Endothelial cell of umbilical vein (primary cell): ENCODE data around the gene SLC25A2. TPM values are rescaled to one million over a fixed set of nuclear protein-coding genes. Genes with fewer than 3 reads are reported as not detected.
A peak's percentile ranks its signal among the peaks of the same experiment; 100 is the strongest.
"Not testable (repeated sequence)": the region's sequence is repeated elsewhere in the genome, so short reads cannot be mapped to it uniquely, and the experiment has no call there.

Source experiments
- BruUV-seq: library from RNA; stranded (reverse); fragments of 400-500 nt; replicated peaks from 2 replicates; lab custom pipeline; 2021; lab: Mats Ljungman, UMichigan
- CTCF ChIA-PET: fragments of 300-600, 350-600 bp; sonication (Branson Sonifier 250); formaldehyde crosslinking; loops from one replicate; lab custom pipeline; 2021; ENCODE audit warnings: antibody characterized with exemption, inconsistent platforms; lab: Charles Lee
- POLR2A ChIA-PET: fragments of 300-600, 350-600 bp; sonication (Branson Sonifier 250); formaldehyde crosslinking; loops from one replicate; lab custom pipeline; 2021; ENCODE audit warnings: antibody characterized with exemption, inconsistent platforms; lab: Charles Lee
- DNase-seq: peaks from one replicate; pipeline ENCODE4 v3.0.0-alpha.2; 2011; ENCODE audit warnings: low read depth, low spot score
- FAIRE-seq: peaks from 2 replicates; lab custom pipeline; 2011; peaks lifted over from hg19 to GRCh38; lab: Jason Lieb, UNC
- H2AFZ ChIP-seq: 2 replicates; pipeline ENCODE4 v1.6.0; 2012; ENCODE audit warnings: low read depth, low read length, control low read depth, inconsistent platforms
- H3K27ac ChIP-seq: 2 replicates; pipeline ENCODE4 v1.5.1; 2011; ENCODE audit warnings: low read depth, mild to moderate bottlenecking, control low read depth, low read length, moderate library complexity; ENCODE audit not compliant: insufficient read depth
- H3K27me3 ChIP-seq, 2 experiments: 2 replicates each; pipeline versions ENCODE4 v1.6.0 to v1.6.1; 2011; ENCODE audit warnings: low read length in 2 of 2, mixed read lengths in 1 of 2; ENCODE audit not compliant: control insufficient read depth in 2 of 2, insufficient read depth in 2 of 2
- H3K36me3 ChIP-seq, 2 experiments: 2 replicates in 1 of 2; 3 replicates in 1 of 2; pipeline ENCODE4 v1.5.1; 2011; ENCODE audit warnings: low read length in 2 of 2, mild to moderate bottlenecking in 1 of 2, moderate library complexity in 1 of 2; ENCODE audit not compliant: control insufficient read depth in 2 of 2, insufficient read depth in 2 of 2; ENCODE audit errors: extremely low read depth in 1 of 2
- H3K4me1 ChIP-seq: 3 replicates; pipeline ENCODE4 v1.5.1; 2011; ENCODE audit warnings: mild to moderate bottlenecking, low read length; ENCODE audit not compliant: control insufficient read depth, insufficient read depth; ENCODE audit errors: extremely low read depth
- H3K4me2 ChIP-seq: 2 replicates; pipeline ENCODE4 v1.6.1; 2011; ENCODE audit warnings: low read length, control low read depth, mixed read lengths; ENCODE audit not compliant: insufficient read depth
- H3K4me3 ChIP-seq, 3 experiments: fragments of 200-600 bp in 1 of 3; sonication (generic), shearing (Covaris generic) in 1 of 3; replicated peaks in 1 of 3; 2 replicates each; pipeline ENCODE4 v1.5.1; 2011 to 2016; ENCODE audit warnings: control low read depth in 3 of 3, low read length in 3 of 3, mild to moderate bottlenecking in 2 of 3, inconsistent platforms in 1 of 3, low read depth in 1 of 3, moderate library complexity in 1 of 3; ENCODE audit not compliant: insufficient read depth in 1 of 3
- H3K79me2 ChIP-seq: 2 replicates; pipeline ENCODE4 v1.6.0; 2012; ENCODE audit warnings: low read length, inconsistent platforms; ENCODE audit not compliant: control insufficient read depth, insufficient read depth
- H3K9ac ChIP-seq: replicated peaks from 2 replicates; pipeline ENCODE3; 2011; ENCODE audit warnings: low read length, control low read depth; ENCODE audit not compliant: insufficient read depth; ENCODE audit errors: extremely low read depth
- H3K9me1 ChIP-seq: replicated peaks from 3 replicates; pipeline ENCODE4 v1.6.0; 2011; ENCODE audit warnings: mild to moderate bottlenecking, low read length; ENCODE audit not compliant: control insufficient read depth, insufficient read depth; ENCODE audit errors: extremely low read depth
- H3K9me3 ChIP-seq: replicated peaks from 2 replicates; pipeline ENCODE4 v1.5.1; 2012; ENCODE audit warnings: low read length, inconsistent platforms; ENCODE audit not compliant: control insufficient read depth, insufficient read depth
- H4K20me1 ChIP-seq: replicated peaks from 2 replicates; pipeline ENCODE3; 2011; ENCODE audit warnings: mild to moderate bottlenecking, low read length; ENCODE audit not compliant: control insufficient read depth, insufficient read depth; ENCODE audit errors: extremely low read depth
- CTCF ChIP-seq, 2 donors: IDR thresholded peaks; 1 replicate in 1 of 2; 2 replicates in 1 of 2; pipeline ENCODE4 v1.5.1; 2011; ENCODE audit warnings: low read length in 2 of 2, mild to moderate bottlenecking in 2 of 2, moderate library complexity in 2 of 2, control low read depth in 1 of 2, inconsistent platforms in 1 of 2, low read depth in 1 of 2; ENCODE audit not compliant: insufficient read depth in 1 of 2; ENCODE audit errors: extremely low read depth in 1 of 2
- EZH2 ChIP-seq: IDR thresholded peaks from 2 replicates; pipeline ENCODE4 v1.6.1; 2012; ENCODE audit warnings: borderline replicate concordance, low read depth, mild to moderate bottlenecking, moderate library complexity, low read length, inconsistent platforms; ENCODE audit not compliant: severe bottlenecking
- FOS ChIP-seq: IDR thresholded peaks from 2 replicates; pipeline ENCODE4 v1.6.1; 2011; ENCODE audit warnings: mild to moderate bottlenecking, low read length, moderate library complexity, borderline replicate concordance; ENCODE audit not compliant: insufficient read depth
- GATA2 ChIP-seq: IDR thresholded peaks from 2 replicates; pipeline ENCODE4 v1.7.0; 2011; ENCODE audit warnings: low read depth, mild to moderate bottlenecking, moderate library complexity, mixed read lengths, low read length; ENCODE audit not compliant: insufficient read length, insufficient read depth
- JUN ChIP-seq: IDR thresholded peaks from 2 replicates; pipeline ENCODE4 v1.6.1; 2011; ENCODE audit warnings: borderline replicate concordance, low read depth; ENCODE audit not compliant: insufficient read length, insufficient read depth
- MYC ChIP-seq: IDR thresholded peaks from one replicate; pipeline ENCODE4 v1.6.1; 2011; ENCODE audit warnings: mild to moderate bottlenecking, low read depth, low read length
- POLR2A ChIP-seq: IDR thresholded peaks from 2 replicates; pipeline ENCODE4 v1.6.1; 2012; ENCODE audit warnings: low read depth, mild to moderate bottlenecking, control low read depth, low read length
- POLR2AphosphoS5 ChIP-seq: IDR thresholded peaks from 2 replicates; pipeline ENCODE4 v1.6.1; 2012; ENCODE audit warnings: low read depth, mild to moderate bottlenecking, control low read depth, low read length, moderate library complexity; ENCODE audit not compliant: insufficient read depth
- dilution Hi-C: fragments of 300-500 bp; cut with MboI; formaldehyde crosslinking; loops from one replicate; pipeline ENCODE4 v1.15.0; 2019; ENCODE audit warnings: low sequenced_read_pairs; ENCODE audit not compliant: extremely low pct_ligation_motif_present
- intact Hi-C: fragments of 100-400 bp; cut with micrococcal nuclease; formaldehyde crosslinking; loops from one replicate; pipeline ENCODE4 v1.10.0; 2022
- polyA plus RNA-seq, 4 experiments: library from polyadenylated mRNA; depleted of rRNA in 3 of 4; stranded (reverse) in 3 of 4; unstranded in 1 of 4; fragments of >200 nt; gene quantifications; 2 replicates each; pipeline versions ENCODE4 v1.2.1 to v1.2.3, GENCODE V29; 2011 to 2012; ENCODE audit warnings: missing spikeins in 1 of 4
- total RNA-seq: library from RNA; stranded (reverse); gene quantifications from 2 replicates; pipeline ENCODE4 v1.2.3, GENCODE V29; 2021
- TF ChIP-seq, protein P1 (sequence below): IDR thresholded peaks from 2 replicates; pipeline ENCODE4 v1.6.1; 2011; ENCODE audit not compliant: insufficient read depth, insufficient read length

SLC25A2 gene
- total and polyA plus RNA-seq, 2 donors (not counting 3 experiments of a cell fraction or from before 2014, with no cell fraction given): 0.46 TPM; not detected in 1

GRCh38 chr5:141319202-141319601, 15.4 kb upstream of the SLC25A2 start:
- peaks cover 15% of the 10 kb centered on the region for H3K9me3 ChIP-seq
- no peaks in the 10 kb centered on the region for H3K9me1 ChIP-seq
- ChIA-PET CTCF (interaction anchor here (0.7 to 2.4 kb wide), 5 partner anchors 10 to 245 kb away, joined by 3 to 12 read pairs (median 3); partner anchors contain the start of genes PCDHB14, PCDHB15 and PCDHGA12), POLR2A (no interaction called here)
- dilution Hi-C loops: no loop called here
- intact Hi-C loops: no loop called here
- H2AFZ ChIP-seq: no peak overlapping the region
- H3K27ac ChIP-seq: no peak overlapping the region
- FAIRE-seq: no peak
- peak overlapping the region; percentile 60 for H3K4me2 ChIP-seq
- BruUV-seq: no TSS peak
- DNase-seq: no peak
- no peak overlapping the region for H3K9ac ChIP-seq
- no peaks in the 10 kb centered on the region for H3K27me3 ChIP-seq
- H3K4me3 ChIP-seq: no peak overlapping the region
- peaks cover 24% of the 10 kb centered on the region for H3K79me2 ChIP-seq
- H3K4me1 ChIP-seq: no peaks in the 10 kb centered on the region
- TF ChIP-seq, protein P1, sequence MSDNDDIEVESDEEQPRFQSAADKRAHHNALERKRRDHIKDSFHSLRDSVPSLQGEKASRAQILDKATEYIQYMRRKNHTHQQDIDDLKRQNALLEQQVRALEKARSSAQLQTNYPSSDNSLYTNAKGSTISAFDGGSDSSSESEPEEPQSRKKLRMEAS: no peak
- TF ChIP-seq GATA2: no peak
- TF ChIP-seq EZH2: no peak
- no peak for TF ChIP-seq CTCF (IDR thresholded peaks at IDR 0.05; ENCODE audit: extremely low read depth in 1 of 2, insufficient read depth in 1 of 2, low read depth in 1 of 2, low read length in 2 of 2)
- no peak for TF ChIP-seq FOS
- TF ChIP-seq POLR2AphosphoS5: no peak
- TF ChIP-seq MYC: no peak
- no peak for TF ChIP-seq POLR2A
- no peak for TF ChIP-seq JUN
- peaks cover 0 to 11% of the 10 kb centered on the region in 2 experiments for H3K36me3 ChIP-seq
- H4K20me1 ChIP-seq: peaks cover 9% of the 10 kb centered on the region

GRCh38 chr5:141316963-141317362, 13.1 kb upstream of the SLC25A2 start:
- H4K20me1 ChIP-seq, H3K9ac ChIP-seq, FAIRE-seq, H3K4me2 ChIP-seq, DNase-seq, H3K4me1 ChIP-seq, H3K9me1 ChIP-seq, H3K27ac ChIP-seq, H3K4me3 ChIP-seq, H3K27me3 ChIP-seq, intact Hi-C loops, dilution Hi-C loops, POLR2A ChIA-PET, H2AFZ ChIP-seq, BruUV-seq: not testable (repeated sequence)
- Histone ChIP-seq H3K9me3 (peaks cover 15% of the 10 kb centered on the region), H3K79me2 (peaks cover 24% of the 10 kb centered on the region), H3K36me3 (peaks cover 0 to 11% of the 10 kb centered on the region in 2 experiments)
- CTCF ChIA-PET: interaction anchor here (1.5 kb wide), 1 partner anchor 13 kb away, joined by 4 read pairs; the partner anchor contains the start of gene PCDHGA1
